Esophagus muscularis mucosa (tissue), 3 donors: ENCODE measurements around the gene LAPTM5.

Experiments
- POLR2A ChIP-seq: fragments of 450-650 bp; IDR thresholded peaks from one replicate; pipeline ENCODE4 v1.6.1; 2017; ENCODE audit warnings: antibody characterized with exemption, moderate library complexity, mild to moderate bottlenecking, low read depth
- TF ChIP-seq, protein P1 (sequence below), 3 experiments: fragments of 200-600 bp in 2 of 3; fragments of 450-650 bp in 1 of 3; sonication (generic) in 2 of 3; IDR thresholded peaks; one replicate each; pipeline ENCODE4 v1.5.1; 2017 to 2019; ENCODE audit warnings: antibody characterized with exemption in 3 of 3, mild to moderate bottlenecking in 2 of 3, moderate library complexity in 1 of 3

DNA sequence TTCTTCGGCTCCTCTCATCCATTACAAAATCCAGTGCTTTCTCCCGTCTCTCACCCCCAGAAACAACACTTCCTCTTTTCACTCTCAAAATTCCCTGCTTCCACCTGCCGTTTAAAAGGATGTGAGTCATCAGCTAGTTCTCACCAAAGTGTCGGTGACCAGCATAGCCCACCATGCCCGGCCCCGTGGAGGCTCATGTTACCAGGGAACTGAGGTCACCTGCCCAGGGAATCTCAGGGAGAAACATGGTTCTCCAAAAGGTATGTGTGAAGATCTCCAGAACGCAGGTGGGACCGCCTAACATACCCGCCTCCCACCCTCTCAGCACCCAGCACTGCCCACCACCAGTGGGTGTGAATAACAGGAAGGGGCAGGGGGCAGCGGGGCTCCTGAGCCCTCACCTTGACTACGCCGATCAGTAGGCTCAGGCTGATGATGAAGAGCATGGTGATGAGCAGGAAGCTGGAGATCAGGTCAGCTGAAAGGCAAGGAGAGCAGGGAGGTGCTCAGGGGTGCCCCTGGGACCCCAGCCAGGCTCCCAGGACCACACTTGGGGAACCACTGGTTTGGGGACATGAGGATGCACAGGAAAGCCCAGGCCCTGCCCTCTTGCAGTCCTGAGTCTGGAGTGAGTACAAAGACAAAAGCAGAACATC is 16.2 kb downstream of the LAPTM5 start:
- TF ChIP-seq, protein P1, sequence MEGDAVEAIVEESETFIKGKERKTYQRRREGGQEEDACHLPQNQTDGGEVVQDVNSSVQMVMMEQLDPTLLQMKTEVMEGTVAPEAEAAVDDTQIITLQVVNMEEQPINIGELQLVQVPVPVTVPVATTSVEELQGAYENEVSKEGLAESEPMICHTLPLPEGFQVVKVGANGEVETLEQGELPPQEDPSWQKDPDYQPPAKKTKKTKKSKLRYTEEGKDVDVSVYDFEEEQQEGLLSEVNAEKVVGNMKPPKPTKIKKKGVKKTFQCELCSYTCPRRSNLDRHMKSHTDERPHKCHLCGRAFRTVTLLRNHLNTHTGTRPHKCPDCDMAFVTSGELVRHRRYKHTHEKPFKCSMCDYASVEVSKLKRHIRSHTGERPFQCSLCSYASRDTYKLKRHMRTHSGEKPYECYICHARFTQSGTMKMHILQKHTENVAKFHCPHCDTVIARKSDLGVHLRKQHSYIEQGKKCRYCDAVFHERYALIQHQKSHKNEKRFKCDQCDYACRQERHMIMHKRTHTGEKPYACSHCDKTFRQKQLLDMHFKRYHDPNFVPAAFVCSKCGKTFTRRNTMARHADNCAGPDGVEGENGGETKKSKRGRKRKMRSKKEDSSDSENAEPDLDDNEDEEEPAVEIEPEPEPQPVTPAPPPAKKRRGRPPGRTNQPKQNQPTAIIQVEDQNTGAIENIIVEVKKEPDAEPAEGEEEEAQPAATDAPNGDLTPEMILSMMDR (IDR thresholded peaks at IDR 0.05) = no peak
- TF ChIP-seq POLR2A = no peak
